HG02571 (cell line): Measurements from ENCODE around the gene TERB1.

Source experiments
- ATAC-seq: cut with Tn5 transposase; IDR thresholded peaks from one replicate; pipeline ENCODE4 v1.9.1; 2021; ENCODE audit warnings: mild to moderate bottlenecking, moderate library complexity; ENCODE audit not compliant: unreplicated experiment

TERB1 gene

GRCh38 chr16:66751053-66751302, 50.4 kb downstream of the TERB1 start:
- peak; percentile 26 for ATAC-seq

GRCh38 chr16:66750279-66751052, 50.9 kb downstream of the TERB1 start:
- ATAC-seq = no peak

GRCh38 chr16:66746682-66747081, 54.7 kb downstream of the TERB1 start:
- ATAC-seq = no peak

- ATAC-seq = no peak
Observed at GRCh38 chr16:66746048-66746447, 55.3 kb downstream of the TERB1 start.

- no peak for ATAC-seq
Observed at GRCh38 chr16:66741950-66742808, 59.2 kb downstream of the TERB1 start.

- no peak for ATAC-seq
Observed at GRCh38 chr16:66741169-66741900, 60.0 kb downstream of the TERB1 start.

- no peak for ATAC-seq
Observed at GRCh38 chr16:66740533-66740932, 60.9 kb downstream of the TERB1 start.

- no peak for ATAC-seq
Observed at GRCh38 chr16:66740010-66740409, 61.4 kb downstream of the TERB1 start.

GRCh38 chr16:66735891-66736290, 65.5 kb downstream of the TERB1 start:
- ATAC-seq = no peak

- no peak for ATAC-seq
Observed at GRCh38 chr16:66731101-66731500, 70.3 kb downstream of the TERB1 start.

- ATAC-seq = no peak
Observed at GRCh38 chr16:66728804-66729203, 72.6 kb downstream of the TERB1 start.

- ATAC-seq = no peak
Observed at GRCh38 chr16:66728117-66728787, 73.1 kb downstream of the TERB1 start.

GRCh38 chr16:66720766-66721165, 80.6 kb downstream of the TERB1 start:
- no peak for ATAC-seq

GRCh38 chr16:66719246-66719645, 82.1 kb downstream of the TERB1 start:
- no peak for ATAC-seq

GRCh38 chr16:66717776-66718175, 83.6 kb downstream of the TERB1 start:
- no peak for ATAC-seq

GRCh38 chr16:66717112-66717675, 84.2 kb downstream of the TERB1 start:
- no peak for ATAC-seq

GRCh38 chr16:66714654-66715307, 86.6 kb downstream of the TERB1 start:
- no peak for ATAC-seq

GRCh38 chr16:66714062-66714461, 87.3 kb downstream of the TERB1 start:
- ATAC-seq = no peak

GRCh38 chr16:66713076-66713475, 88.3 kb downstream of the TERB1 start:
- ATAC-seq = no peak

- ATAC-seq = no peak
Observed at GRCh38 chr16:66712512-66712911, 88.9 kb downstream of the TERB1 start.
